Islet precursor cell (in vitro differentiated cells): ENCODE results near the gene RFX5.
A peak's percentile ranks its signal among the peaks of the same experiment; 100 is the strongest.

Source experiments
- DNase-seq: peaks from one replicate; pipeline ENCODE4 v3.0.0-alpha.2; 2018

RFX5 gene

GRCh38 chr1:151315565-151316235, 31.4 kb downstream of the RFX5 start:
- DNase-seq, result no peak

GRCh38 chr1:151314137-151314875, 32.7 kb downstream of the RFX5 start:
- DNase-seq, result peak; percentile 73

DNA sequence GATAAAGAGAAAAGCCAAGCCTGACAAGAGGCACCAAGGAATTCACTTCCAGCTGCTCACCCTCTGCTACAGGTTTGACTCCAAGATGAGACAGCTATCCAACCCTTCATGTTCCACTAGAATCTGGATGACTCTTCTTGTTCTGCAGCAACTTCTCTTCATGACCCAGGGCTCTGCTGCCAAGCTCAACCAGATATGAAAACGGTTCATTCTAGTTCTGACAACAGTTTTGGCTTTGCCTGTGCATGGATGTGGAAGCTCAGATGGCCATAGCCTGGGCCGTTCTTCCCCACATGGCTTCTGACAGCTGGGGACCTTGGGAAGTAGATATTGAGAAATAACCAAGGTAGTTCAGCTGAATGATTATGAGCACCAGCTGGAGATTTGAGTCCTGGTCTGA, 33.6 kb downstream of the RFX5 start:
- DNase-seq, result no peak

GRCh38 chr1:151312826-151313225, 34.2 kb downstream of the RFX5 start:
- DNase-seq, result no peak

DNA sequence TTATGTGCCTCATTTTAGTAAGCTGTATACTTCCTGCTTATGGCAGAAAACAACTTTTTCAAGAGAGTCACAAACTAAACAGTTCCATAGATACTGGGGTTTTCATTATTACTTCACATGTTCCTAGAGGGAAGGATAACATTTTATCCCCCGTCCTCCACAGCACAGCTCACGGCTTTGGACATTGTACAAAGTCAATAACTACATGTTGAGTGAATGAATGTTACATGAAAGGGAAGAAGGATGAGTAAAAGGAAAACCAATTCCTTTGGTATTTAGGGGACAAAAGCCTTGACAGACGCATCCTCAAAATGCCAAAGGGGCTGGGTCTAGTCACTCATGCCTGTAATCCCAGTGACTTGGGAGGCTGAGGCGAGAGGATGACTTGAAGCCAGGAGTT, 34.6 kb downstream of the RFX5 start:
- no peak for DNase-seq

- peak; percentile 99 for DNase-seq
Measured at GRCh38 chr1:151311589-151312331, 35.3 kb downstream of the RFX5 start.

- DNase-seq, result no peak
Measured at GRCh38 chr1:151311011-151311410, 36.0 kb downstream of the RFX5 start.

- peak; percentile 86 for DNase-seq
Measured at GRCh38 chr1:151309811-151310323, 37.2 kb downstream of the RFX5 start.

DNA sequence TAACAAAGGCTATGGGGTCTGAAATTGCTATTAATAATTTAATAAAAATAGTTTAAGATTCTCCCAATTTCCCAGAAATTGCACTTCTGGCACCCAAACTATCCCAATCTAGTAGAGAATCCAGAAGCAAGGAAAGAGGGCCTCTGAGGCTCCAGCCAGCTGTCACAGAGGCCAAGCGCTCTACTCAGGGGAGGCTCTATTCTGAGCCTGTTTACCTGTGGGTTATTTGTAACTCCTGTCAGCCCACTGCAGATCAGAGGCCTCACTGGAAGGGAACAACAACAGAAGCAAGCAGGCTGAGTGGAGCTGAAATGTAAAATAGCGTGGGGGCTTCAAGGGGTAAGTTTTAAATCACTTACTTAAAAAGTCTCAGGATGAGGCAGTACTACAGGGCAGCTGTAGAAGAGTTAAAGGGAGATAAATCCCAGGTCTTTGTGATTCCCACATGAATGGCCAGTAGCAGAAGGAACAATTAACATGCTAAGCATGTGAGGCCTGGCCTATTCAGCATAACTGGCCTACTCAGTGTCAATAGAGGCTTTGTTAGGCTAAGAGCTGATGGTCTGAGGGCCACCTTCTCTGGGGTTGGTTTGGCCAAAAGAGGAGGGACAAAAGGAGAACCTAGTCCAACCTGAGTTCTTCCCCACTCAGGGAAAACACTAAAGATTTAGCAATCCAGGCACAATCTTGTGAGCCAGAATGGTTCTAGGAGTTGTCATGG, 52.1 kb downstream of the RFX5 start:
- no peak for DNase-seq

DNA sequence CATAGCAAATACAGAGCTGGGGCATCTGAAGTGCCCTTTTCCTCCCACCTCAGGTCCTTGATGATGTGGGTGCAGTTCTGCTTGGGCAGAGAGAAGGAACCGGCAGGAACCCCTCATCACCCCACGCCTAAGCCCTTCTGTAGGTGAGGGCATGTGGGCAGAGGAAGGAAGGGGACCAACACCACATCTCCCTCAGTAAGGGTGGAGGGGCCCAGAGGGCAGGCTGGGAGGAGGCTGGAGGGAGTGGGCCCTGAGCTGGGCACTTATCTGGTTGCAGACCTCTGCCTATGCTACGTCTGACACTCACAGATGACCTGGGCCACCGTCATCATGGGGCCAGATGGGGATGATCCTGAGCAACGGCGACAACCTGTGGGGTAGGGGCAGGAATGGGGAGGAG, 54.0 kb downstream of the RFX5 start:
- no peak for DNase-seq

DNA sequence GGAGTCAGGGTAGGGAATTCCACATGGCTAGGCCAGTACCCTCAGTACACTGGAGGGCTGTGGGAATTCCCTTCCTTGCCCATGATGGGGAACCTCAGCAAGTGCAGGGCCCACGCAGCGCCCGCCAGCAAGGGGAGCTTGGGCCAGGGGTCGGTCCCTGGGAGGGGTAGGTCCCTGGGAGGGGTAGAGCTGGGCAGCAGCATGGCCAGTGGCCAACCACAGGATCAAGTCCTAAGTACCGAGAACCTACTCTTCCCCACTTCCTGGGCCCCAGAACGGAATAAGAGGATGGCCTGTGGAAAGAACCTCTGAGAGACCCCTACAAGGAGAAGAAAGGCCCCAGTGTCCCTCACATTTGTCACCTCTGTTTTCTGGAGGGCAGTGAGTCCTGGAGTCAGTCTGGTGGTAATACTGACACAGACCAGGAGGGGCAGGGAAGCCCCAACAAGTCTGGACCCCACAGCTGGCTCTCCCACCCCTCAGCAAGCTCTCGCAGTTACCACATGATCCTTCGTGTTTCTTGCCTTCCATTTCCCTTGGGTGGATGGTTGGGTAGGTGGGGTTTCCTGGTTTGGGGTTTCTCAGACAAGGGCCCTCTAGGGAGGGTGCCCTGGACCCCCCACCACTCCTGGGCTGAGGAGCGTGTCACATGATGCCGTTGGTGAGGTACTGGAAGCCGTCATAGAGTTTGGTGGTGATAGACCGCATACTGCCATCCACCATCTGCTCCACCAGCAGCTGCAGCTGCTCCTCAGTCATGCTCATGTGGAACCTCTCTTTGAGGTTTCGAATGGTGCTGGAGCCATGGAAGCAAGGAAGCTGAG, 54.6 kb downstream of the RFX5 start:
- no peak for DNase-seq

- no peak for DNase-seq
Measured at GRCh38 chr1:151290709-151291303, 56.2 kb downstream of the RFX5 start.
